Lung (tissue), 12 donors: ENCODE measurements around the gene CCDC73. TPM values are rescaled to one million over a fixed set of nuclear protein-coding genes. Genes with fewer than 3 reads are reported as not detected.
"Not testable (repeated sequence)": the region's sequence is repeated elsewhere in the genome, so short reads cannot be mapped to it uniquely, and the experiment has no call there.

Experiments
- ATAC-seq: fragments of 200-7000 bp; cut with Tn5 transposase; one replicate; pipeline ENCODE4 v1.9.1; 2020; ENCODE audit warnings: moderate number of reproducible peaks; ENCODE audit not compliant: insufficient read depth, low FRiP score
- DNase-seq, 3 donors: peaks; one replicate each; pipeline ENCODE4 v3.0.0-alpha.2; 2013 to 2017
- H3K27ac ChIP-seq, 2 donors: one replicate each; pipeline ENCODE4 v1.5.1; 2013; ENCODE audit warnings: mild to moderate bottlenecking in 2 of 2, moderate library complexity in 2 of 2, control low read depth in 1 of 2, inconsistent platforms in 1 of 2, low read depth in 1 of 2, low read length in 1 of 2
- H3K27me3 ChIP-seq, 3 donors: one replicate each; pipeline ENCODE4 v1.5.1; 2013; ENCODE audit warnings: low read length in 2 of 3; ENCODE audit not compliant: control insufficient read depth in 3 of 3, insufficient read depth in 3 of 3
- H3K36me3 ChIP-seq, 4 donors: one replicate each; pipeline ENCODE4 v1.5.1; 2013; ENCODE audit warnings: low read length in 4 of 4, mild to moderate bottlenecking in 1 of 4, moderate library complexity in 1 of 4; ENCODE audit not compliant: control insufficient read depth in 4 of 4, insufficient read depth in 4 of 4
- H3K4me1 ChIP-seq, 5 donors: one replicate each; pipeline ENCODE4 v1.5.1; 2013; ENCODE audit warnings: low read length in 5 of 5, mild to moderate bottlenecking in 2 of 5, moderate library complexity in 1 of 5; ENCODE audit not compliant: control insufficient read depth in 5 of 5, insufficient read depth in 5 of 5
- H3K4me3 ChIP-seq: one replicate; pipeline ENCODE4 v1.5.1; 2013; ENCODE audit warnings: mild to moderate bottlenecking, control low read depth, moderate library complexity
- H3K9ac ChIP-seq, 2 donors: one replicate each; pipeline ENCODE4 v1.5.1; 2013; ENCODE audit warnings: low read length in 2 of 2, control low read depth in 1 of 2; ENCODE audit not compliant: insufficient read depth in 1 of 2
- H3K9me3 ChIP-seq, 4 donors: one replicate each; pipeline ENCODE4 v1.5.1; 2013; ENCODE audit warnings: low read length in 3 of 4, mild to moderate bottlenecking in 1 of 4, moderate library complexity in 1 of 4; ENCODE audit not compliant: control insufficient read depth in 4 of 4, insufficient read depth in 3 of 4
- WGBS, 2 donors: extraction: QIAGEN DNeasy Blood & Tissue Kit; methylation state at CpG; one replicate each; pipeline ENCODE4 v1.1.7; 2013; 5-methylcytosine and 5-hydroxymethylcytosine counted together
- polyA plus RNA-seq, 2 donors: library from polyadenylated mRNA; stranded (reverse); fragments of 200-250 nt; gene quantifications; one replicate each; pipeline ENCODE4 v1.2.1, GENCODE V29; 2013
- total RNA-seq, 2 donors: library from RNA; depleted of rRNA in 1 of 2; stranded (reverse); fragments of >200 nt in 1 of 2; gene quantifications; one replicate each; pipeline ENCODE4 v1.2.1, GENCODE V29; 2014 to 2021
- TF ChIP-seq, protein P1 (sequence below): IDR thresholded peaks from 2 replicates; pipeline ENCODE4 v1.5.1; 2012; ENCODE audit warnings: mild to moderate bottlenecking; ENCODE audit errors: control extremely low read depth, extremely low read depth
- donor health status: control.
- donor health status: control.
- donor health status: Bipolar disorder and iron deficiency.
- donor health status: healthy.
- donor health status: DM: yes; HTN: yes; CAD: no.

Gene CCDC73
- total and polyA plus RNA-seq, 4 donors: 0.03 to 0.17 (median 0.10) TPM

DNA sequence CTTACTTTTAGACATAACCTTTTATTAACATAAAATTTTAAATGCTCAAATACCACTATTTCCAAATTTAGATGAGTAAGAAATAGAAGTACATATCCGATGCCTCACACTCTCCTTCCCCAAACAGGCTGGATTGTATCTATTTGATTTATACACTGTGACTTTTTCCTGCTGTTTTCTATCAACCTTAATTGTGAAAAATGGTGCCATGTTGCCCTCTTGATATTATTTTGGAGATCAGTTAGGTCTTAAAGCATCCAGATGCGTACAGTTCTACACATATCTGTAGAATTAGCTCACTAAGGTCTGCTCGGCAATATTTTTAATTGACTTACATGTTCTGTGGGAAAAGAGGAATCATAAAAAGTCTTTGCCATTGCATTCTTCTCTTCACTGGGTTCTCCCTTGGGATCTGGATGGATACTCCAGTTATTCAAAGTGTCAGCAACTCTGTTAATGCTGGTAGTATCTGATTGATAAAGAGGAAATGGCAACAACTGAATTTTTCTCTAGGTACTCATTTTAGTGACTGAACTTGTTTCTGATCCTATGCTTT is 183.6 kb downstream of the CCDC73 start:
- TF ChIP-seq, protein P1, sequence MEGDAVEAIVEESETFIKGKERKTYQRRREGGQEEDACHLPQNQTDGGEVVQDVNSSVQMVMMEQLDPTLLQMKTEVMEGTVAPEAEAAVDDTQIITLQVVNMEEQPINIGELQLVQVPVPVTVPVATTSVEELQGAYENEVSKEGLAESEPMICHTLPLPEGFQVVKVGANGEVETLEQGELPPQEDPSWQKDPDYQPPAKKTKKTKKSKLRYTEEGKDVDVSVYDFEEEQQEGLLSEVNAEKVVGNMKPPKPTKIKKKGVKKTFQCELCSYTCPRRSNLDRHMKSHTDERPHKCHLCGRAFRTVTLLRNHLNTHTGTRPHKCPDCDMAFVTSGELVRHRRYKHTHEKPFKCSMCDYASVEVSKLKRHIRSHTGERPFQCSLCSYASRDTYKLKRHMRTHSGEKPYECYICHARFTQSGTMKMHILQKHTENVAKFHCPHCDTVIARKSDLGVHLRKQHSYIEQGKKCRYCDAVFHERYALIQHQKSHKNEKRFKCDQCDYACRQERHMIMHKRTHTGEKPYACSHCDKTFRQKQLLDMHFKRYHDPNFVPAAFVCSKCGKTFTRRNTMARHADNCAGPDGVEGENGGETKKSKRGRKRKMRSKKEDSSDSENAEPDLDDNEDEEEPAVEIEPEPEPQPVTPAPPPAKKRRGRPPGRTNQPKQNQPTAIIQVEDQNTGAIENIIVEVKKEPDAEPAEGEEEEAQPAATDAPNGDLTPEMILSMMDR: no peak
- H3K4me1 ChIP-seq: peaks cover 0 to 5% (median 0%) of the 10 kb centered on the region in 5 donors
- H3K9ac ChIP-seq: no peak overlapping the region
- ATAC-seq: no peak
- peaks cover 0 to 2% (median 0%) of the 10 kb centered on the region in 4 donors for H3K36me3 ChIP-seq
- H3K27me3 ChIP-seq: no peaks in the 10 kb centered on the region
- H3K9me3 ChIP-seq: no peaks in the 10 kb centered on the region
- no peak overlapping the region for H3K4me3 ChIP-seq
- 82 to 92% methylated on average over 3 of the region's 3 CpGs for WGBS, 2 donors
- DNase-seq: no peak
- H3K27ac ChIP-seq: no peak overlapping the region

DNA sequence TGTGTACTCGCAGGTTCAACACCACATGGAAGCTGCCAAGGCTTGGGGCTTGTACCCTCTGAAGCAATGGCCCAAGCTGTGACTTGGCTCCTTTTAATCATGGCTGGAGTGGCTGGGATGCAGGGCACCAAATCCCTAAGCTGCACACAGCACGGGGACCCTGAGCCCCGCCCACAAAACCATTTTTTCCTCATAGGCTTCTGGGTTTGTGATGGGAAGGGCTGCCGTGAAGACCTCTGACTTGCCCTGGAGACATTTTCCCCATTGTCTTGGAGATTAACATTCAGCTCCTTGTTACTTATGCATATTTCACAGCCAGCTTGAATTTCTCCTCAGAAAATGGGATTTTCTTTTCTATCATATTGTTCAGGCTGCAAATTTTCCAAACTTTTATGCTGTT is 185.6 kb downstream of the CCDC73 start:
- 98 to 99% methylated on average over 4 of the region's 4 CpGs for WGBS, 2 donors
- H3K9ac ChIP-seq, DNase-seq: not testable (repeated sequence)

DNA sequence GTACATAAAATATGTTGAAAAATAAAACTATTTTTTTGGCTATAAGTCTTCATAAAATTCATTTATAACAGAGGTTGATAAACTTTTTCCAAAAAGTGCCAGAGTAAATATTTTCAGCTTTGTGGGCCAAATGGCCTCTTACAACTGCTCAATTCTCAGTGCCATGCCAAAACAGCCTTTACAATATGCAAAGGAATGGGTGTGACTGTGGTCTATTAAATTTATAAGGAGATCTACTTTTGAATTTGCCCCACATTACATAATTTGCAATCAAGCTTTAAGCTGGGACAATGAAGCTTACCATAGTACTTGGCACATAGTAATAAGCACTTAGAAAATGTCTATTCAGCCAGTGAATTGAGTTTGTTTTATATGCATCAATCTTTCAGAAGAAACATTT is 188.2 kb downstream of the CCDC73 start:
- Histone ChIP-seq H3K4me3 (no peak overlapping the region), H3K36me3 (peaks cover 5 to 20% (median 9%) of the 10 kb centered on the region in 4 donors), H3K9me3 (no peaks in the 10 kb centered on the region), H3K9ac (no peak overlapping the region), H3K27me3 (no peaks in the 10 kb centered on the region), H3K4me1 (peaks cover 0 to 2% (median 0%) of the 10 kb centered on the region in 5 donors), H3K27ac (no peak overlapping the region)
- TF ChIP-seq, protein P1: no peak
- ATAC-seq (no peak), DNase-seq (no peak)

More for the DNA sequence above, 185.6 kb downstream of the CCDC73 start:
- H3K36me3 ChIP-seq, H3K4me3 ChIP-seq, H3K27ac ChIP-seq, ATAC-seq, H3K9me3 ChIP-seq, H3K27me3 ChIP-seq, H3K4me1 ChIP-seq: not testable (repeated sequence)

DNA sequence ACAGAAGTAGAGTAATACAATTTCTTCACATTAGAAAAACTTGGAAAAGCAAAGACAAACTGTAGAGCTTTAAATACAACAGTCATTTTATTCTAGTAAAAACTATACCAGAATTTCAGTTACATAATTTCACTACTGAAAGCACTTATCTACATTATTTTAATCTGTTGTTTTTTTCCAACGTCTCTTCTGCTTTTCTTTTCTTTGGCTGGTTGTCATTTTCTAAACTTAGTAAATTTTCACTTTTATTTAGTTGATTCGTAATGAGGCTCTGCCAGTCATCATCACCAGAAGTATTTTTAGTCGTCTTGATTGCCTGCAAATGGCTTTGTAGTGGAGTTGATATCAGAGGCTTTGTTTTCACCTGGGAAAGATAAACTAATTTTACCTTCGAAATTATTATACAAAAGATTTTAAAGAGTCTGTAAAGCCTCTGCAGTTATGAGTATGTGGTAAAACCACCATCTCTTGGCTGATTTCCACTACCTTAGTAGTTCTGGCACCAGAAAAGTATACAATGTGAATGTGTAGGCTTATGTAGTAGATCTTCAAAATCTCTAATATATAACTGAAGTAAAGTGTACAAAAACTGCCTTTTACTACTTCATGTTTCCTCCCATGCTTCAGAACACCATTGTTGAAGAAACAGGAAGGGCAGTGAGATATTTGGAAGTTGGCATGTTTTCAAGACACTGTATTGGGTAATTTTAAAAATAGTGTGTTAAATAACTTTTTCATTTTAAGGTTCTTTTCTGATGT is 191.6 kb downstream of the CCDC73 start:
- DNase-seq (peak in 1 of 3 donors; percentile 20), ATAC-seq (no peak)
- 53 to 57% methylated on average over 4 of the region's 4 CpGs for WGBS, 2 donors
- peaks cover 5 to 20% (median 10%) of the 10 kb centered on the region in 4 donors for H3K36me3 ChIP-seq
- peaks cover 0 to 2% (median 0%) of the 10 kb centered on the region in 5 donors for H3K4me1 ChIP-seq
- H3K9ac ChIP-seq: no peak overlapping the region
- H3K27me3 ChIP-seq: no peaks in the 10 kb centered on the region
- no peak overlapping the region for H3K4me3 ChIP-seq
- no peak overlapping the region for H3K27ac ChIP-seq
- no peaks in the 10 kb centered on the region for H3K9me3 ChIP-seq
- TF ChIP-seq, protein P1: no peak
